Activated T-cell treated with anti-CD3 and anti-CD28 coated beads for 4 hours (primary cell): ENCODE measurements around the gene VPS13C.

Experiments used
- DNase-seq: peaks from one replicate; pipeline ENCODE4 v3.0.0-alpha.2; 2020

VPS13C gene

DNA sequence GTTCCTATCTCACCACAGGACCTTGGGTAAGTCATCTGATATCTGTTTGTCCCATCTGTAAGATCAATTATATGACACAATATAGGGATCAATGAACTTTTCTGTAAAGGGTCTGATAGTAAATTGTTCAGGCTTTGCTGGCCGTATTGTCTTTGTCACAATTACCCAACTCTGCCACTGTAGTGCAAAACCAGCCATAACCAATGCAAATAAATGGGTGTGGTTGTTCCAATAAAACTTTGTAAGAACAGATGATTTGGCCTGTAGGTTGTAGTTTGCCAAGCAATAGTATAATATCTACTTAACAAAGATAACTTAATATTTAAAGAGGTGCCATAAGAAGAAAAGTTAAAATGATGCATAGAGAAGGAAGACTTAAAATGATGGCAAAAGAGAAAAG lies 210.8 kb downstream of the VPS13C start:
- DNase-seq = no peak

DNA sequence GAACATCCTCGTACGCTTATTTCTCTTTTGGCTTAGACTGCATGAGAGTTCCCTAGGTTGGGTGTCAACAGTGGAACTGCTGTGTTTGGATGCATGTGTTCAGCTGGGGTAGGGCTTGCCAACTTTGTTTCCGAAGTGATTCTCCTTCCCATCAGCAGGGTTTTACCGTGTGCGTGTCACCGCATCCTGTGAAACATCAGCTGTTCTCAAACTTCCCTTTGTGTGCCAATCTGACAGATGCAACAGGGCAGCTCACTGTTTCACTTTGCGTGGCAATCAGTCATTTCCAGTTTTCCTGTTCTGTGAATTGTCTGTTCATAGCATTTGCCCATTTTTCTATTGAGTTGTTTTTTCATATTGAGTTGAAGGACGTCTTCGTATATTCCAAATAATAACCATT lies 218.8 kb downstream of the VPS13C start:
- DNase-seq = no peak

GRCh38 chr15:61840090-61840489 lies 220.2 kb downstream of the VPS13C start:
- DNase-seq = no peak

DNA sequence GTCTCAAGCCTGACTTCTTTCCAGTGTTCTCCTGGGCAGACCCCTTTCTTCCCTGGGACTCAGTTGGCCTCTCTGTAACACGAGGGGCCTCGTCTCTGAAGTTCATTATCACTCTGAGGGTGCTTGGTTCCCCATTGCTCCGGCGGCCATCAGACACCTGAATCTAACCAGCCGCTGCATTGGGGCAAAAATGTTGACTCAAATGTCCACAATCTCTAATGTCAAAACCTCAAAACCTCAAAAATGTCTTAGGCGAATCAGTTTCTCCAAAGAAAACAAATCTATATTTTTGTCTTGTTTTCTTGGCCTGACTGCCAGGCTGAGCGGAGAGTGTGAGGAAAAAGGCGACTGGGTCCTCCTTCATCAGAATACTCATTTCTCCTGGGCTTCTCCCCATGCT lies 220.7 kb downstream of the VPS13C start:
- DNase-seq = no peak

DNA sequence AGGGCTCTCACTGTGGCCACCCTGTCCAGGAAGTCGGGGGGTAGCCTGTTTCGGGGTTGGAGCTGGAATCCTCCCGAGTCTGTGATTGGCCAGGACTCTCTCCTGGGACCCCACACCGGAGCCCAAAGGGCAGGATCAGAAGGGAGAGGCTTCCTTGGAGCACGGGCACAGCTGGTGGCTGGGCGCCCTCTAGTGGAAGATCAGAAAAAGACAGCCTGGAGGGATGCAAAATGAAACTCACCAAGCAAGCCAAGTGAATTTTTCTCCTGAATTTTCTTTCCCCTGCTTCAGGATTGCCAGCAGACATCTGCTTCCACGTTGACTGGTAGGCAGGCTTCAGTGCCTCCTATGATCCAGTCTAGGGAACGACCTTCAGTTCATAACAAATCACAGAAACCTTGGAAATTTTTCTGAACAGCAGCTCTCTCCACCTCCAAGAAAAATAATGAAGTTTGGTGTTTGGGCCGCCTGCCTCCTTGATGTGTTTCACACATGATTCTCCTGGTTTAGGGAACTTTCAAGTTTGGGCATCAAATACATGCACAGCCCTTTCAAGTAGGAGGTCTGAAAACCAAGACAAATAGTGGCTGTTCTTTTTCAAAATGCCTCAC lies 224.6 kb downstream of the VPS13C start:
- DNase-seq = peak; percentile 31

DNA sequence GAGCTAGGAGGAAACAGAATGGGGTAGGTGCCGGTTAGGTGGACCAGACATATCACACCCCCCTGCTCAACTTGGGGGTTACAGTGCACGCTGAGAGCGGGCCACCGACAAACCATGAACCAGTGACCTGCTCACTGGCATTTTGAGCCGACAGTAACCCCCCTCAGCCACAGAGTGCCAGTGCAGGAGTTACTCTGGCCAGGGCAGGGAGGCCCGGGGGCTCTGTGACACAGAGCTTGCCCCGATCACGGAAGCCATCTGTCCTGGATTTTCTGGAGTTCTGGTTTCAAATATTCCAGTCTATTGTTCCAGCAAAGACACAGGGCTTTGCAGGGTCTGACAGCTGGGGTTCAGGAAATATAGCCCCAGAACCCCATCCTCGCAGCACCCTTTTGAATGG lies 225.2 kb downstream of the VPS13C start:
- DNase-seq = no peak

GRCh38 chr15:61834076-61834697 lies 226.1 kb downstream of the VPS13C start:
- DNase-seq = peak; percentile 61

DNA sequence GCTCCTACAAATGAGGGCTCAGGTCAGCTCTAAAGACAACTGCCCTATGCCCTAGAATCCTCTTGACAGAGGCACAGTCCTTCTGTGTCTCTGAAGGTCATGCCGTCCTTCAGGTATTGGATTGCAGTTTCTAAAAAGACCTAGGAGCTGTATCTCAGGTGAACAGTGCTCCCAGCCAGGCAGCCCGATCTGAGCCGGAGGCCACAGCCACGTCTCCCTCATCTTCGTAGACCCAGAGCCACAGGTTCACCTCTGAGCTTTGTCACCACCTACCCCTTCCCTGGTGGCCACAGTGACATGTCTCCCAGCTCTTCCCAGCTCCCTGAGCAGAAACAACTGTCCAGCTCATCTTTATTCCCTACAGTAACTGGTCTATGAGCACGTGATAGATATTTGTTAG lies 228.0 kb downstream of the VPS13C start:
- no peak for DNase-seq

DNA sequence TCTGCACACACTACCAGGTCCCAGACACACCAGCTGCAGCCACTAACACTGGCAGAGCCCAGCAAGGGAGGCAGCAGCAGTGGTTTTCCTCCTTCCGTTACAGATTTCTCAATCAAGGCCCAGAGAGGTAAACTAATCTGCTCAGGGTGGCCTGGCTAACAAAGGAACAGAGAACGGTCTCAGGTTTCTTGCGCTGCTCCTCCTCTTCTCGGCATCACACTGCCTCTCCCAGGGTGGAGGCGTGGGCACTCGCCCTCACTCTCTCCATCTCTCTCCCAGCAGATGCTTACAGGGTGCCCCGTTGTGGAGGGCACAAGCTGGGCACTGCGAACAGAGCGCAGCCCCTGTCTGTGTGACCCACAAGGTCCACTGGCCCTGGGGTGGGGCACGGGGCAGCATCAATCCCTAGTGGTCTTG lies 228.7 kb downstream of the VPS13C start:
- no peak for DNase-seq

GRCh38 chr15:61830536-61831330 lies 229.5 kb downstream of the VPS13C start:
- DNase-seq = no peak

DNA sequence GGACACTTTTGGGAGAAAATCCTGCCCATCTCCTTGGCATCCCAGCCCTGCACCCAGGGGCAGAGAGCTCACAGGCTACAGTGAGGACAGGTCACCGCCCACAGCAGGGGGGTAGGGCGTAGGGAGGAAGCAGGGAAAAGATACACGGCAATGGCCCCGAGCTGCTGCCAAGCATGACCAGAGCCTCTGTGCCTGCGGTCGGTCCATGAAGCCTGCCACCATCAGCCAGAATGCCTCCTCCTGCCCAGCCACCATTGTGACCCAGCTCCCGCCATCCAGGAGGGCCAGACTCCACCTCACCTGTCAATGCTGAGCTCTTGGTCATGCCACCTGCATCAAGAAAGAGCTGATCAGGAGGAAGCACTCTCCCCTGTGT lies 230.7 kb downstream of the VPS13C start:
- no peak for DNase-seq

GRCh38 chr15:61828860-61829513 lies 231.3 kb downstream of the VPS13C start:
- DNase-seq = no peak

- no peak for DNase-seq
Observed at GRCh38 chr15:61828008-61828407, 232.2 kb downstream of the VPS13C start.

DNA sequence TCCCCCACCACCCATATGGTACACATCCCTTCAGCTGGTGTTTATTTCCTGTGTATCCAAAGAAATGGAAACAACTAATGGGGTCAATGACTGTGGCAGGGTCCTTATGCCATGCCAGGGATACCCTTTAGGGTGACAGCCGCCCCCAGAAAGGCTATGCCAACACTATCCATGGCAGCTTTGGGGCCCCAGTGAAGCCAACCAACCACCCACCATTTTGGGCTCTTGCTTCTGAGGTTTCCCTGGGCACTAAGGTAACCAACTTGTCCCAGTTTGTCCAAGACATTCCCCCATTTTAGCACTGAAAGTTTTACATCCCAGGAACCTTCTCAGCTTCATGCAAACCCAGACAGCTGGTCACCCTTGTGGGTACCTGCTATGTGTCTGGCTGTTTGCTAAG lies 233.1 kb downstream of the VPS13C start:
- no peak for DNase-seq

DNA sequence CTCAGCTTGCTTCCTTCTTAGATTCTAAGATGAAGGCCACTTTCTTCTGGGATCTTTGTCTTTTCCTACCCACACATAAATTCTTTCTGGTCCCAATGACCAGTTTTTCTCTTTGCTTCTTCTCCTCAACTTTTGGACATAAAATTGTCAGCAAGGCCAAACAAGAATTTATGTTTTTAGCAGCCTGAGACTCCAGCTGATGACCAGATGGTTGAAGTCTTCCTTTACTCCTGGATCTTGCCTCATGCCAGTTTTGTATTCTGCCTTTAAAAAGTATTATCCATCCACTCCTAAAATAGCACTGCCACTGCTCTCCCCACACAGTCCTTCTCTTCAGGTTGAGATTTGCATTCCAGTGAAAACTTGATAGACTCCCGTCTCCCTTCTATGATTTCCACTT lies 236.0 kb downstream of the VPS13C start:
- DNase-seq = no peak

DNA sequence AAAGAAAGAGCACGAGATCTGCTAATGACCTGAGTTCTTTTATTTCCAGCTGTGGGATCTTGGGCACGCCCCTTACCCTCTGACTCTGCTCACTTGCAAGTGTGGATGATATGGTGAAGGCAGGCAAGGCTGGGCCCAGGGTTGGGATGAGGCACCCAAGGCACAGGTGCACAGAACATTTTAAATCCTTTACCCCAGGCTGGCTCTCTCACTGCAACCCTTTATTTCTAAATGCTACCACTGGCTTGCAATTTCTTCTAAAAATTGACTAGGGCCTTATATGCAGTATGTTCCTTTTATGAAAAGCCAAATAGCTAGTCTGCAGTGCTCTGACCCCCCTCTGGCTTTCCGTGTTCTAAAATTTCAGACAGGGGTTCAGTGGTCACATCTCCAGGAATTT lies 237.7 kb downstream of the VPS13C start:
- DNase-seq = no peak

DNA sequence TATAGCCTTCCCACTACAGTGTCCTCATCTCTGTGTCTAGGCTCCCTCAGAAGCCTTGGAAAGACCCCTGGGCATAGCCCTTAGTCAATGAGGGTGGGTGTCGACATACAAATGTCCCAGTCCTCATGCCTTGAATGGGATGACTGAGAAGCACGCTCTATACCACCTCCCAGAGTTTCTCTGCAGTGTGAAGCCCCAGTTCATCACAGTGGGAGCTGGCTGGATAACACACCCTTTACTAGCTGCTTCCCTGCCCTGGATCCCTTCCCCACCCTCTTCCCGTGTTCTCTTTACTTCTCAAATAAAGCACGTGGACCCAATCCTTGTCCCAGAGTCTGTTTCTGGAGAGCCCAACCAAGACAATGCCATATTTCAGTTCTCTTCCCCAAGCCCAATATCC lies 239.3 kb downstream of the VPS13C start:
- no peak for DNase-seq

DNA sequence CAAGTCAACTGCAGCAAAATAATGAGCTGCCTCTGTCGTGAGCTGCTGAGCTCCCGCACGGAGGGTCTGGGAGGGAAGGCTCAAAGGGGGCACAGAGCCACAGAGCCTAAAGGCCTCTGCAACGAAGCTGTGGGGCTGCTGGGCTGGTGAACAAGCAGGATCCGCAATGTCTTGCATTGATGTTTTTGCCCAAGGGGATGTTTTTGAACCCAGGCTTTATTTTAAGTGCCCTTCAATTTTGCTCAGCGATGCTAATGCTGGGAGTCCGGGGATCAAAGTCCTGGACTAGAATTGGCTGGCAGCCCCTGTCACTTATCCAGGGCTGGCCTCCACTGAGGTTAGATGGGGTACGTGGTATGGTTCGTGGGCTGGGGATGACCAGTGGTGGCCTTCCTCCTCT lies 240.0 kb downstream of the VPS13C start:
- DNase-seq = no peak

- no peak for DNase-seq
Observed at GRCh38 chr15:61819386-61819785, 240.9 kb downstream of the VPS13C start.

- no peak for DNase-seq
Observed at GRCh38 chr15:61818801-61819200, 241.4 kb downstream of the VPS13C start.

DNA sequence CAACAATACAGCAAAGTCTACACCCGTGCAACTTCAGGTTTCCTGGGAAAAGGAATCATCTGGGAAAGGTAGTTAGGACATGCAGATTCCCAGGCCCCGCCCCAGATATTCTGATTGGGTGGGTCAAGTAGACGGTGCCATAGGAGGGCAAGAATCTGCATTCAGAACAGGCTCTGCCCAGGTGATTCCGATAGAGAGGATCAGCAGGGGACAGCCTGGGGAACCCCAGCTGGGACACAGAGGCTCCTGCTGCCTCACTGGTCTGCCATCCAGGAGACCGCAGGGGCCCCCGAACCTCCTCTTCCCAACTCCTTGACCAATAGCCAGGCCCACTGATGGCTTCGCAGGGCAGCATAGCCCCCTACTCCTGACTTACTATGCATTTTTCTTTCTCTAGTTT lies 243.4 kb downstream of the VPS13C start:
- no peak for DNase-seq

- DNase-seq = no peak
Observed at GRCh38 chr15:61815356-61816083, 244.7 kb downstream of the VPS13C start.

- no peak for DNase-seq
Observed at GRCh38 chr15:61812476-61812875, 247.8 kb downstream of the VPS13C start.
